ENCODE measurements around the gene COL20A1. TPM values are rescaled to one million over a fixed set of nuclear protein-coding genes. Genes with fewer than 3 reads are reported as not detected.

The COL20A1 gene
- total RNA-seq, 1 donor from 2014 or later = not detected

DNA sequence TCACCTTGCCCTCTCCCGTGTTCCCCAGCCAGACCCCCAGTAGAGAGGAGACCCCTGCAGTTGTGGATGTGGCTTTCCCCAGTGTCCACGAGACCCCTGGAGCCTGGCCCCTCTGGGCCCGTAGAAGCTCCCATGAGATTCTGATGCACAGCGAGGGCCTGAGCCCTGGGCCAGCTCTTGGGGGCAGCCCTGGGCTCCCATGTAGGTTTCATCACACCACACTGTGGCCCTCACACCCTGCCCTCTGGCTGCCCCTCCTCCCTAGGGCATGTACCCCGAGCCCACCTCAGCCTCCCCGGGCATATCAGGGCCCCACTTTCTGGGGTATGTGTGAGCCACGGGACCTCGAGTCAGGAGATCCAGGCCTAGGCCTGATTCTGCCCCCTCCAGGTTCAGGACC is 75.2 kb downstream of the COL20A1 start:
- DNase-seq (no peak), ATAC-seq (ENCODE audit: low read depth) (no peak)
- Mint-ChIP-seq H3K4me1 (no peaks in the 10 kb centered on the region), H3K27me3 (peaks cover 7% of the 10 kb centered on the region), H3K36me3 (ENCODE audit: low read depth) (no peaks in the 10 kb centered on the region), H3K9me3 (no peaks in the 10 kb centered on the region), H3K27ac (no peak overlapping the region), H3K4me3 (no peak overlapping the region)
- POLR2A ChIA-PET = no interaction called here
- intact Hi-C loops (cut with micrococcal nuclease) = no loop called here
- CTCF ChIA-PET = no interaction called here
- TF ChIP-seq, protein P1, sequence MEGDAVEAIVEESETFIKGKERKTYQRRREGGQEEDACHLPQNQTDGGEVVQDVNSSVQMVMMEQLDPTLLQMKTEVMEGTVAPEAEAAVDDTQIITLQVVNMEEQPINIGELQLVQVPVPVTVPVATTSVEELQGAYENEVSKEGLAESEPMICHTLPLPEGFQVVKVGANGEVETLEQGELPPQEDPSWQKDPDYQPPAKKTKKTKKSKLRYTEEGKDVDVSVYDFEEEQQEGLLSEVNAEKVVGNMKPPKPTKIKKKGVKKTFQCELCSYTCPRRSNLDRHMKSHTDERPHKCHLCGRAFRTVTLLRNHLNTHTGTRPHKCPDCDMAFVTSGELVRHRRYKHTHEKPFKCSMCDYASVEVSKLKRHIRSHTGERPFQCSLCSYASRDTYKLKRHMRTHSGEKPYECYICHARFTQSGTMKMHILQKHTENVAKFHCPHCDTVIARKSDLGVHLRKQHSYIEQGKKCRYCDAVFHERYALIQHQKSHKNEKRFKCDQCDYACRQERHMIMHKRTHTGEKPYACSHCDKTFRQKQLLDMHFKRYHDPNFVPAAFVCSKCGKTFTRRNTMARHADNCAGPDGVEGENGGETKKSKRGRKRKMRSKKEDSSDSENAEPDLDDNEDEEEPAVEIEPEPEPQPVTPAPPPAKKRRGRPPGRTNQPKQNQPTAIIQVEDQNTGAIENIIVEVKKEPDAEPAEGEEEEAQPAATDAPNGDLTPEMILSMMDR (IDR thresholded peaks at IDR 0.05) = no peak

DNA sequence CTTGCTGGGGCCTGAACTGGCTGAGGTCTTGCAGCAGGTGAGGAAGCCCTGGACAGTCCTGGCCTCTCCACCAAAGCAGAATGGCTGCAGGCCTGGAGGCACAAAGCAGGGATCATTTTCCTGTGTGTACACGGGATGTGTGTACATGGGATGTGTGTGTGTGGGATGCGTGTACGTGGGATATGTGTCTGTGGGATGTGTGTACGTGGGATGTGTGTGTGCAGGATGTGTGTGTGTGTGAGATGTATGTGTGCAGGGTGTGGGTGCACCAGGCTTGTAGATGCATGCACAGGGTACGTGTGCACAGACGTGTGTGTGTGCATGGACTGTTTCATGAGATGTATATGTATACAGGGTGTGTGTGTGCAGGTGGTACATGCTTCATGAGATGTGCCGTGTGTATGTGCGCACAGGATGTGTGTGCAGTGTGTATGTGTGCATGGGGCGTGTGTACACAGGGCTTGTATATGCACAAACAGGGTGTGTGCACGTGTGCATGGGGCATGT is 76.1 kb downstream of the COL20A1 start:
- no peak for ATAC-seq (ENCODE audit: low read depth)
- H3K36me3 Mint-ChIP-seq (ENCODE audit: low read depth) = no peaks in the 10 kb centered on the region
- CTCF ChIA-PET = no interaction called here
- DNase-seq = no peak
- intact Hi-C loops (cut with micrococcal nuclease) = no loop called here
- peaks cover 5% of the 10 kb centered on the region for H3K27me3 Mint-ChIP-seq
- no peak overlapping the region for H3K27ac Mint-ChIP-seq
- POLR2A ChIA-PET = no interaction called here
- H3K4me1 Mint-ChIP-seq = no peaks in the 10 kb centered on the region
- TF ChIP-seq, protein P1 (IDR thresholded peaks at IDR 0.05) = no peak
- H3K9me3 Mint-ChIP-seq = no peaks in the 10 kb centered on the region
- no peak overlapping the region for H3K4me3 Mint-ChIP-seq

DNA sequence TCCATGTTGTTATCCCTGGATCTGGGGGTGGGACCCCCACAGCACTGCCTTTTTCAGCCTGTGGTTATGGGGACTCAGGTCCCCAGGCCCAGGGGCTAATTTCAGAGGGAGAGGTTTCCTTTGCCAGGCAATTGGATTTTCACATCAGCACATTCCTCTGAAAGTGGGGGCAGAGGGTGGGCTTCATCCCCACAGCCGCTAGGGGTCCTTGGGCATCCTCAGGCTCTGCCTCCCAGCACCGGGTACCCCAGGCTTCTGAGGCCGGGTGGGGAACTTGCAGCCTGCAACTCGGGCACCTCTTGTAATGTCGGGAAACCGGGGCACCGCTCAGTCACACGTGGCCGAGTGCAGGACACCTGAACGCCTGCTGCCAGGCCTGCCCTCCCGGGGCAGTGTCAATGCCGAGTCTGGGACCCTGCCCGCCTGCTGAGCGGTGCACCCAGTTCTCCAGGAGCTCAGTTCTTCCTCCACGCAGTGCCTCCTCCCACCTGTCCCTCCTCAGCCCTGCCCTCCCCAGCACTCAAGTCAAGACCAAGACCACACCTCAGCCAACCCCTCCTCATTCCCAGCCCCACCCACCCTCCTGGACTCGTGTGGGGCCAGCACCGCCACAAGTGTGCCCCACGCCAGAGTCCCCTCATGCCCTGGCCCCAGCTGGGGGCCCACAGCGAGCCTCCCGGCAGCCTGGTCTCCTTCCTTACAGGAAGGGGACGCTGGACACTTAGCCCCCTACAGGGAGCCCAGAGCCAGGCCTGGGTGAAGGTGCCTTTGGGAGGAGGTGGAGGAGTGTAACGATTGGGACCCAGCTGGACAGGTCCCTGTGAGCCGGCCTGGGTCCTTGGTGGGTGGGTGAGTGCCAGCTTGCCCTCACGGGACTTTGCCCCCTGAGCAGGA is 77.0 kb downstream of the COL20A1 start:
- ChIA-PET CTCF (no interaction called here), POLR2A (no interaction called here)
- no peaks in the 10 kb centered on the region for H3K9me3 Mint-ChIP-seq
- H3K27me3 Mint-ChIP-seq = peaks cover 7% of the 10 kb centered on the region
- intact Hi-C loops (cut with micrococcal nuclease) = no loop called here
- TF ChIP-seq, protein P1 (IDR thresholded peaks at IDR 0.05) = no peak
- no peak for DNase-seq
- ATAC-seq (ENCODE audit: low read depth) = no peak
- H3K4me1 Mint-ChIP-seq = no peaks in the 10 kb centered on the region
- H3K4me3 Mint-ChIP-seq = no peak overlapping the region
- H3K27ac Mint-ChIP-seq = no peak overlapping the region
- no peaks in the 10 kb centered on the region for H3K36me3 Mint-ChIP-seq (ENCODE audit: low read depth)

DNA sequence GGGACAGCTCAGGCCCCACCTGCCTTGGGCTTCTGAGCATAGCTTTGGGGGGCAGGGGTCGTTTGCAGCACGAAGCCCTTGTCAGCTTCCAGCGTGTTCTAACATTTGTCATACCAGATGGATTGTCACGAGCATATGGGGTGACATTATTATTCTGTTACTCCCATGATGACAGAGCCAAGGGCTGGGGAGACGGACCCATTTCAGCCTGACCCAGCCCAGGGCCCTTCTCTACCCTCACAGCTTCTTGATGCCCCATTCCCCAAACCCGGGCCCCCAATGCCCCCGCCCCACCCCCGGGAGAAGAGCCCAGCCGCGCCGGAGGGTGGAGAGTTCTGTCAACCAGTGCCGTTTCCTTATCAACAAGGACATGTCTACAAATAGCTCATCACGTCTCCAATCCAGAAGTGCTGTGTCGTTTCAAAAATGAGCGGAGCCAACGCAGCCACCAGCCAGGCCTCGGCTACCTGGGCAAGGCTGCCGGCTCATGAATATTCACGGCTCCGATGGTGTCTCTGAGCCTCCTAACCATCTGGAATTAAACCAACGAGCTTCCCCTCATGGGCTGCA is 77.7 kb downstream of the COL20A1 start:
- TF ChIP-seq, protein P1 (IDR thresholded peaks at IDR 0.05) = no peak
- no peak for ATAC-seq (ENCODE audit: low read depth)
- H3K9me3 Mint-ChIP-seq = no peaks in the 10 kb centered on the region

DNA sequence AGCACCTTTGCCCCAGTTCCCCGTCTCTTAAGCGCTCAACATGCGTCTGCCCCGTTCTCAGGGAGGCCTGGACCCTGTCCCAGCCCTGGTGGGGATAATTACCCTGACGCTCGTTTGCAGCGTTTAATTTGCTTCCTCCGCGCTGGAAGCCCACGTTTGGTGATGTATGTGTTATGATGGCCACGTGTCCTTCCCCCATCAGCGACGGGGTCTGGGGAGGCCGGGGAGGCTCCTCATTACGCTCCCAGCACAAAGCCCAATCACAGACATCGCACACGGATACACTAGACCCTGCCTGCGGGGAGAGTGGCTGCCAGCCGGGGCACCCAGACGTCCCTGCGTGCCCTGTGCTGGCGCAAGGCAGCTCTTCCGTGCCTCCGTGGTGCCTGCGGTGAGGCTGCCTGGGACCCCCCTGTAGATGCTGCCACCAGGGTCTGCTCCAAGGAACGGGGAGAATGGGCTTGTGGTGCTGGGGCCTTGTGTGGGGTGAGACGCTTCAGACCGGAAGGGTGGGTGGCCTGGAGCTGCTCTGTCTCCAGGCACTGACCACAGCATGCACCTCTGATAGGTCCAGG is 78.4 kb downstream of the COL20A1 start:
- ChIA-PET POLR2A (no interaction called here), CTCF (no interaction called here)
- H3K36me3 Mint-ChIP-seq (ENCODE audit: low read depth) = no peaks in the 10 kb centered on the region
- intact Hi-C loops (cut with micrococcal nuclease) = no loop called here
- no peaks in the 10 kb centered on the region for H3K4me1 Mint-ChIP-seq
- H3K27ac Mint-ChIP-seq = no peak overlapping the region
- ATAC-seq (ENCODE audit: low read depth) = no peak
- H3K9me3 Mint-ChIP-seq = no peaks in the 10 kb centered on the region
- H3K4me3 Mint-ChIP-seq = no peak overlapping the region
- peaks cover 11% of the 10 kb centered on the region for H3K27me3 Mint-ChIP-seq
- DNase-seq = no peak
- TF ChIP-seq, protein P1 (IDR thresholded peaks at IDR 0.05) = no peak

More for the DNA sequence above, 77.7 kb downstream of the COL20A1 start:
- CTCF ChIA-PET = no interaction called here
- intact Hi-C loops (cut with micrococcal nuclease) = no loop called here
- POLR2A ChIA-PET = no interaction called here
- Mint-ChIP-seq H3K27ac (no peak overlapping the region), H3K36me3 (ENCODE audit: low read depth) (no peaks in the 10 kb centered on the region), H3K27me3 (peaks cover 9% of the 10 kb centered on the region), H3K4me1 (no peaks in the 10 kb centered on the region), H3K4me3 (no peak overlapping the region)
- no peak for DNase-seq
